Activated T-helper 2 cell treated with anti-CD3 and anti-CD28 coated beads, Interferon-gamma antibody, Interleukin-2, Interleukin-4, amounts not matched to agents 10 μg/mL and 5 μg/mL and 100 μg/mL, durations not matched to agents 14 hours and 24 hours and 36 hours (primary cell): Measurements from ENCODE around the gene OR1D5. TPM values are rescaled to one million over a fixed set of nuclear protein-coding genes. Genes with fewer than 3 reads are reported as not detected.
A peak's percentile ranks its signal among the peaks of the same experiment; 100 is the strongest.
"Not testable (repeated sequence)": the region's sequence is repeated elsewhere in the genome, so short reads cannot be mapped to it uniquely, and the experiment has no call there.

Experiments
- DNase-seq: peaks from one replicate; pipeline ENCODE4 v3.0.0; 2021; ENCODE audit warnings: low spot score
- H3K27ac Mint-ChIP-seq: one replicate; pipeline ENCODE4 v1.8.0; 2021; ENCODE audit warnings: mixed read lengths
- H3K27me3 Mint-ChIP-seq: one replicate; pipeline ENCODE4 v1.8.0; 2021; ENCODE audit warnings: low read depth, mixed read lengths
- H3K36me3 Mint-ChIP-seq: one replicate; pipeline ENCODE4 v1.8.0; 2021; ENCODE audit warnings: low read depth, mixed read lengths
- H3K4me1 Mint-ChIP-seq: one replicate; pipeline ENCODE4 v1.8.0; 2021; ENCODE audit warnings: low read depth, mixed read lengths
- H3K4me3 Mint-ChIP-seq: one replicate; pipeline ENCODE4 v1.8.0; 2021; ENCODE audit warnings: low read depth, mild to moderate bottlenecking, moderate library complexity, mixed read lengths
- H3K9me3 Mint-ChIP-seq: one replicate; pipeline ENCODE4 v1.8.0; 2021; ENCODE audit warnings: mixed read lengths
- intact Hi-C: fragments of 100-400 bp; cut with micrococcal nuclease; formaldehyde crosslinking; loops from one replicate; pipeline ENCODE4 v1.15.1; 2023
- total RNA-seq: library from RNA; stranded (reverse); gene quantifications from 2 replicates; pipeline ENCODE4 v1.2.3, GENCODE V29; 2022

Gene OR1D5
- not detected in 2 replicates for total RNA-seq

GRCh38 chr17:3063507-3063906 lies at the start of gene OR1D5:
TSS of gene OR1D5 (minus strand) at chr17:3063607. CDS start at chr17:3063607, 0 bp downstream.
- H3K4me1 Mint-ChIP-seq, H3K36me3 Mint-ChIP-seq, intact Hi-C loops, H3K9me3 Mint-ChIP-seq, H3K27me3 Mint-ChIP-seq, H3K27ac Mint-ChIP-seq, H3K4me3 Mint-ChIP-seq, DNase-seq: not testable (repeated sequence)

GRCh38 chr17:3104322-3104721 lies 40.9 kb upstream of the OR1D5 start, which contains the start of gene OR1D2:
TSS of gene OR1D2 (minus strand) at chr17:3104422. CDS start at chr17:3092996, 11,426 bp downstream.
- H3K4me3 Mint-ChIP-seq, result no peak within 1 kb of the TSS
- no peak for DNase-seq
- H3K4me1 Mint-ChIP-seq, result no peaks in the 10 kb centered on the region
- no peak within 1 kb of the TSS for H3K27ac Mint-ChIP-seq
- H3K36me3 Mint-ChIP-seq, result no peaks in the 10 kb centered on the region
- peaks cover 3% of the 10 kb centered on the region for H3K9me3 Mint-ChIP-seq
- H3K27me3 Mint-ChIP-seq, result no peaks in the 10 kb centered on the region
- intact Hi-C loops, result no loop called here

- H3K36me3 Mint-ChIP-seq, H3K27ac Mint-ChIP-seq, H3K27me3 Mint-ChIP-seq, intact Hi-C loops, DNase-seq, H3K4me3 Mint-ChIP-seq, H3K9me3 Mint-ChIP-seq, H3K4me1 Mint-ChIP-seq: not testable (repeated sequence)
Measured at GRCh38 chr17:3073850-3074249, 10.4 kb upstream of the OR1D5 start.

- H3K27me3 Mint-ChIP-seq, intact Hi-C loops, DNase-seq, H3K4me1 Mint-ChIP-seq, H3K36me3 Mint-ChIP-seq, H3K4me3 Mint-ChIP-seq, H3K27ac Mint-ChIP-seq, H3K9me3 Mint-ChIP-seq: not testable (repeated sequence)
Measured at GRCh38 chr17:3065192-3065591, 1.8 kb upstream of the OR1D5 start.

- H3K27me3 Mint-ChIP-seq, DNase-seq, H3K4me3 Mint-ChIP-seq, intact Hi-C loops, H3K4me1 Mint-ChIP-seq, H3K36me3 Mint-ChIP-seq, H3K27ac Mint-ChIP-seq, H3K9me3 Mint-ChIP-seq: not testable (repeated sequence)
Measured at GRCh38 chr17:3062824-3063377, 506 bp downstream of the OR1D5 start.

- H3K36me3 Mint-ChIP-seq, H3K9me3 Mint-ChIP-seq, H3K4me1 Mint-ChIP-seq, intact Hi-C loops, DNase-seq, H3K27me3 Mint-ChIP-seq, H3K27ac Mint-ChIP-seq, H3K4me3 Mint-ChIP-seq: not testable (repeated sequence)
Measured at GRCh38 chr17:3054868-3055267, 8.5 kb downstream of the OR1D5 start.

- peaks cover 6% of the 10 kb centered on the region for H3K4me1 Mint-ChIP-seq
- no peaks in the 10 kb centered on the region for H3K27me3 Mint-ChIP-seq
- no peak overlapping the region for H3K27ac Mint-ChIP-seq
- H3K9me3 Mint-ChIP-seq, result no peaks in the 10 kb centered on the region
- H3K36me3 Mint-ChIP-seq, result no peaks in the 10 kb centered on the region
- H3K4me3 Mint-ChIP-seq, result peak overlapping the region; percentile 13
- intact Hi-C loops, result loop anchor here (5.0 kb wide), 1 partner anchor 588 kb away; the partner anchor contains the start of genes CTNS and SHPK
- no peak for DNase-seq
Measured at GRCh38 chr17:3049705-3050295, 13.6 kb downstream of the OR1D5 start.

GRCh38 chr17:3048727-3049471 lies 14.5 kb downstream of the OR1D5 start:
- H3K4me1 Mint-ChIP-seq, result peaks cover 6% of the 10 kb centered on the region
- H3K27me3 Mint-ChIP-seq, result no peaks in the 10 kb centered on the region
- intact Hi-C loops, result loop anchor here (5.0 kb wide), 1 partner anchor 588 kb away; the partner anchor contains the start of genes CTNS and SHPK
- DNase-seq, result peak; percentile 89
- peak overlapping the region; percentile 92 for H3K4me3 Mint-ChIP-seq
- peak overlapping the region; percentile 84 for H3K27ac Mint-ChIP-seq
- H3K9me3 Mint-ChIP-seq, result peaks cover 4% of the 10 kb centered on the region
- no peaks in the 10 kb centered on the region for H3K36me3 Mint-ChIP-seq

- Mint-ChIP-seq H3K27me3 (no peaks in the 10 kb centered on the region), H3K36me3 (no peaks in the 10 kb centered on the region), H3K4me1 (peaks cover 6% of the 10 kb centered on the region), H3K9me3 (peaks cover 13% of the 10 kb centered on the region), H3K4me3 (no peak overlapping the region), H3K27ac (no peak overlapping the region)
- intact Hi-C loops, result loop anchor here (5.0 kb wide), 1 partner anchor 591 kb away; the partner anchor contains the start of genes CTNS and SHPK
- DNase-seq, result no peak
Measured at GRCh38 chr17:3046753-3047152, 16.7 kb downstream of the OR1D5 start.

- Mint-ChIP-seq H3K27me3 (no peaks in the 10 kb centered on the region), H3K36me3 (no peaks in the 10 kb centered on the region), H3K27ac (no peak overlapping the region), H3K9me3 (peaks cover 13% of the 10 kb centered on the region), H3K4me1 (peaks cover 3% of the 10 kb centered on the region), H3K4me3 (no peak overlapping the region)
- DNase-seq, result no peak
- intact Hi-C loops, result no loop called here
Measured at GRCh38 chr17:3043737-3044365, 19.6 kb downstream of the OR1D5 start.

- no peaks in the 10 kb centered on the region for H3K4me1 Mint-ChIP-seq
- H3K4me3 Mint-ChIP-seq, result no peak overlapping the region
- H3K9me3 Mint-ChIP-seq, result peaks cover 13% of the 10 kb centered on the region
- intact Hi-C loops, result no loop called here
- H3K27me3 Mint-ChIP-seq, result no peaks in the 10 kb centered on the region
- DNase-seq, result no peak
- no peaks in the 10 kb centered on the region for H3K36me3 Mint-ChIP-seq
- no peak overlapping the region for H3K27ac Mint-ChIP-seq
Measured at GRCh38 chr17:3040882-3041281, 22.5 kb downstream of the OR1D5 start.

- no peak for DNase-seq
- Mint-ChIP-seq H3K27ac (no peak overlapping the region), H3K36me3 (no peaks in the 10 kb centered on the region), H3K27me3 (no peaks in the 10 kb centered on the region), H3K4me1 (no peaks in the 10 kb centered on the region), H3K9me3 (peaks cover 13% of the 10 kb centered on the region), H3K4me3 (no peak overlapping the region)
- intact Hi-C loops, result no loop called here
Measured at GRCh38 chr17:3039736-3040135, 23.7 kb downstream of the OR1D5 start.

- Mint-ChIP-seq H3K4me1 (no peaks in the 10 kb centered on the region), H3K27me3 (no peaks in the 10 kb centered on the region), H3K4me3 (no peak overlapping the region), H3K36me3 (no peaks in the 10 kb centered on the region), H3K27ac (no peak overlapping the region), H3K9me3 (peaks cover 9% of the 10 kb centered on the region)
- intact Hi-C loops, result no loop called here
- DNase-seq, result no peak
Measured at GRCh38 chr17:3038941-3039340, 24.5 kb downstream of the OR1D5 start.
